ENCODE data around the gene SLCO3A1.

DNA sequence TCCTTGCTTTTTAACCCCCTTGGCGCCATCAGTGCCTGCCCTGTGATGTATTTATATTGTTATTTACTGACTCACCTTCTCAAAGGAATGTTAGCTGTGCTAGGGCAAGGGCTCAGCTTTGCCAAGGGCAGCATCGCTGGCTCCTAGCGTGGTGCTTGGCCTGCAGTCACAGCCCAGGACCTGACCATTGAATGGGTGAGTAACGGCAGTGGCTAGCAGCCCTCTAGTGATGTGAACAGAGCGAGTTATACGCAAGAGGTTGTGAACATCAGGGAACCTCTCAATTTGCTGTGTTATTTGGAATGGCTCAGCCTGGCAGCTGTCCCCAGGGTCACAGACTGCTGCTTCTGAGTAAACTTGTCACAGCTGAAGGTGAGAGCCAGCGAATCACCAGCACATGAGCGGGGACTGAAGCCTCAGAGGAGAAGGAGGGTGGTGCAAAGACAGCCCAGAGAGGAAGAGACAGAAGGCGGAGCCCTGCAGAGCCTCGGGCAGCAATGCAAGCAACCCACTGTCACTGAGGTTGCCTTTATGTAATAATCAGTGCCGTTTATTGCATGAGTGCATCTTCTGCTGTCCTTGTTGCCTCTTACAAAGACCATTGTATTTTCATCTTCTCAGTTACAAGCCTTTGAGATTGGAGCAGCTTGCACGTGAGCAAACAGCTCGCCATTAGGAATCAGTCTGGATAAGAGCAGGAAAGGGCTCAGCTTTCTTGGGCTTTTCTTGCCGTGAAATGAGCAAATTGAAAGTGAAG is 158.3 kb downstream of the SLCO3A1 start:
- TF ChIP-seq POLR2A (IDR thresholded peaks at IDR 0.05; ENCODE audit: low read length): no peak
- no peak for TF ChIP-seq GATA1 (IDR thresholded peaks at IDR 0.05; ENCODE audit: low read depth, low read length)

Measured in erythroblast (primary cell).